Smooth muscle cell (in vitro differentiated cells): ENCODE data around the gene TNIK. TPM values are rescaled to one million over a fixed set of nuclear protein-coding genes. Genes with fewer than 3 reads are reported as not detected.

ENCODE experiments used
- DNase-seq: peaks from one replicate; lab custom pipeline; 2025; ENCODE audit not compliant: unreplicated experiment; lab: John Stamatoyannopoulos, UW
- H2AFZ ChIP-seq: fragments of 200-600 bp; sonication (generic); 2 replicates; pipeline ENCODE4 v1.6.0; 2016; ENCODE audit warnings: antibody characterized with exemption, low read depth, mild to moderate bottlenecking
- H3F3A ChIP-seq: fragments of 200-600 bp; sonication (generic); 2 replicates; pipeline ENCODE4 v1.6.0; 2017; ENCODE audit warnings: antibody characterized with exemption, low read depth
- H3K27ac ChIP-seq: fragments of 200-600 bp; sonication (generic); 2 replicates; pipeline ENCODE4 v1.5.1; 2016; ENCODE audit warnings: low read depth, mild to moderate bottlenecking
- H3K27me3 ChIP-seq: fragments of 200-600 bp; sonication (generic); 2 replicates; pipeline ENCODE4 v1.6.1; 2016; ENCODE audit warnings: low read depth, mild to moderate bottlenecking
- H3K36me3 ChIP-seq: fragments of 200-600 bp; sonication (generic); 2 replicates; pipeline ENCODE4 v1.5.1; 2016; ENCODE audit warnings: low read depth
- H3K4me1 ChIP-seq: fragments of 200-600 bp; sonication (generic); 2 replicates; pipeline ENCODE4 v1.5.1; 2016; ENCODE audit warnings: low read depth
- H3K4me2 ChIP-seq: fragments of 200-600 bp; sonication (generic); 2 replicates; pipeline ENCODE4 v1.6.0; 2016; ENCODE audit warnings: mild to moderate bottlenecking
- H3K4me3 ChIP-seq: fragments of 200-600 bp; sonication (generic); 2 replicates; pipeline ENCODE4 v1.5.1; 2016; ENCODE audit warnings: mild to moderate bottlenecking
- H3K79me2 ChIP-seq: fragments of 200-600 bp; sonication (generic); 2 replicates; pipeline ENCODE4 v1.6.0; 2016; ENCODE audit warnings: low read depth, mild to moderate bottlenecking
- H3K9ac ChIP-seq: fragments of 200-600 bp; sonication (generic); 2 replicates; pipeline ENCODE4 v1.6.0; 2016; ENCODE audit warnings: low read depth
- H3K9me3 ChIP-seq: fragments of 200-600 bp; sonication (generic); replicated peaks from 2 replicates; pipeline ENCODE4 v1.5.1; 2016; ENCODE audit warnings: low read depth
- H4K20me1 ChIP-seq: fragments of 200-600 bp; sonication (generic); 2 replicates; pipeline ENCODE4 v1.6.0; 2016; ENCODE audit warnings: low read depth
- CTCF ChIP-seq: fragments of 200-600 bp; sonication (generic); IDR thresholded peaks from 2 replicates; pipeline ENCODE4 v1.5.1; 2017; ENCODE audit warnings: borderline replicate concordance, mild to moderate bottlenecking, antibody characterized with exemption; ENCODE audit not compliant: insufficient read depth, poor library complexity, severe bottlenecking
- WGBS: methylation state at CpG from one replicate; pipeline ENCODE4 v1.1.7; 2016; ENCODE audit warnings: low lambda C conversion rate; 5-methylcytosine and 5-hydroxymethylcytosine counted together
- polyA plus RNA-seq: library from polyadenylated mRNA; unstranded; fragments of >200 nt; fragmentation: Nextera tagmentation; extraction: Ambion mirVana; gene quantifications from 2 replicates; pipeline ENCODE4 v1.2.1, GENCODE V29; 2016
- total RNA-seq: library from RNA; depleted of rRNA; stranded (reverse); fragments of >200 nt; gene quantifications from 2 replicates; pipeline ENCODE4 v1.2.3, GENCODE V29; 2014

TNIK gene
- total and polyA plus RNA-seq, 2 experiments from 2014 or later = 10.4 to 12.5 TPM

GRCh38 chr3:171354706-171355582 lies 105.3 kb downstream of the TNIK start:
- Histone ChIP-seq H3K4me1 (no peaks in the 10 kb centered on the region), H3K36me3 (no peaks in the 10 kb centered on the region), H3K9ac (no peak overlapping the region), H3K4me3 (no peak overlapping the region), H3K27ac (peak overlapping the region; percentile 43), H3K9me3 (no peaks in the 10 kb centered on the region), H2AFZ (no peak overlapping the region), H3K4me2 (peak overlapping the region; percentile 8), H3F3A (no peaks in the 10 kb centered on the region), H4K20me1 (peaks cover 9% of the 10 kb centered on the region), H3K27me3 (no peaks in the 10 kb centered on the region), H3K79me2 (peaks cover 7% of the 10 kb centered on the region)
- TF ChIP-seq CTCF = no peak
- WGBS = 57% methylated on average over 4 of the region's 4 CpGs
- DNase-seq = no peak

GRCh38 chr3:171354049-171354705 lies 106.0 kb downstream of the TNIK start:
- H3K4me1 ChIP-seq = peaks cover under 1% of the 10 kb centered on the region
- H3K36me3 ChIP-seq = no peaks in the 10 kb centered on the region
- H4K20me1 ChIP-seq = peaks cover 9% of the 10 kb centered on the region
- no peak overlapping the region for H3K9ac ChIP-seq
- 80% methylated on average over 5 of the region's 5 CpGs for WGBS
- H3K9me3 ChIP-seq = no peaks in the 10 kb centered on the region
- no peak overlapping the region for H2AFZ ChIP-seq
- no peak for DNase-seq
- H3K79me2 ChIP-seq = peaks cover 13% of the 10 kb centered on the region
- no peak for TF ChIP-seq CTCF
- no peak overlapping the region for H3K4me2 ChIP-seq
- no peaks in the 10 kb centered on the region for H3F3A ChIP-seq
- no peaks in the 10 kb centered on the region for H3K27me3 ChIP-seq
- no peak overlapping the region for H3K4me3 ChIP-seq
- H3K27ac ChIP-seq = peak overlapping the region; percentile 43

- H3K27me3 ChIP-seq = no peaks in the 10 kb centered on the region
- H3K9ac ChIP-seq = no peak overlapping the region
- no peaks in the 10 kb centered on the region for H3K9me3 ChIP-seq
- no peaks in the 10 kb centered on the region for H3K36me3 ChIP-seq
- no peak overlapping the region for H3K27ac ChIP-seq
- H4K20me1 ChIP-seq = peaks cover 9% of the 10 kb centered on the region
- H3F3A ChIP-seq = no peaks in the 10 kb centered on the region
- no peak overlapping the region for H3K4me2 ChIP-seq
- 91% methylated on average over 4 of the region's 4 CpGs for WGBS
- peaks cover 8% of the 10 kb centered on the region for H3K4me1 ChIP-seq
- DNase-seq = no peak
- TF ChIP-seq CTCF = no peak
- no peak overlapping the region for H2AFZ ChIP-seq
- peaks cover 13% of the 10 kb centered on the region for H3K79me2 ChIP-seq
- H3K4me3 ChIP-seq = no peak overlapping the region
Observed at GRCh38 chr3:171353423-171353822, 106.8 kb downstream of the TNIK start.
